Measurements from ENCODE around the gene SCO2.

DNA sequence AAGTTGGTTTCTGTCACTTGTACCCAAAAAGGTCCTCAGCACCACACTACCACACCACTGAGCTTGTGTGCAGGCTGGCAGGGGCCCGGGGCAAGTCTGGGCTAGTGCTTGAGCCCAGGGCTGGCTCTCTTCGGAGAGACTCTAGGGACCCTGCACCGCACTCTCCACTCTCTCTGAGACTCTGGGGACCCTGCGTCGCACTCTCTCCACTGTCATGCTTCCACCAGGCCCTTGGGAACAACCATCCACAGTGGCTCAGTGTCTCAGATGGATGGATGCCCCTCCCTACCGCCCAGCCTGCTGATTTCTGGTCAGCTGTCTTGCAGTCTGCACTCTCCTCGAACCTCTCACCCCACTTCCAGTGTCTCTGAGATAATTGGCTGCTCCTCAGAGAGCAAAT lies 48.5 kb downstream of the SCO2 start:
- TF ChIP-seq, protein P1, sequence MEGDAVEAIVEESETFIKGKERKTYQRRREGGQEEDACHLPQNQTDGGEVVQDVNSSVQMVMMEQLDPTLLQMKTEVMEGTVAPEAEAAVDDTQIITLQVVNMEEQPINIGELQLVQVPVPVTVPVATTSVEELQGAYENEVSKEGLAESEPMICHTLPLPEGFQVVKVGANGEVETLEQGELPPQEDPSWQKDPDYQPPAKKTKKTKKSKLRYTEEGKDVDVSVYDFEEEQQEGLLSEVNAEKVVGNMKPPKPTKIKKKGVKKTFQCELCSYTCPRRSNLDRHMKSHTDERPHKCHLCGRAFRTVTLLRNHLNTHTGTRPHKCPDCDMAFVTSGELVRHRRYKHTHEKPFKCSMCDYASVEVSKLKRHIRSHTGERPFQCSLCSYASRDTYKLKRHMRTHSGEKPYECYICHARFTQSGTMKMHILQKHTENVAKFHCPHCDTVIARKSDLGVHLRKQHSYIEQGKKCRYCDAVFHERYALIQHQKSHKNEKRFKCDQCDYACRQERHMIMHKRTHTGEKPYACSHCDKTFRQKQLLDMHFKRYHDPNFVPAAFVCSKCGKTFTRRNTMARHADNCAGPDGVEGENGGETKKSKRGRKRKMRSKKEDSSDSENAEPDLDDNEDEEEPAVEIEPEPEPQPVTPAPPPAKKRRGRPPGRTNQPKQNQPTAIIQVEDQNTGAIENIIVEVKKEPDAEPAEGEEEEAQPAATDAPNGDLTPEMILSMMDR (IDR thresholded peaks at IDR 0.05) = no peak
- no peak for TF ChIP-seq POLR2A (IDR thresholded peaks at IDR 0.05)
